GM23338 (cell line): ENCODE data around the gene NUP54. TPM values are rescaled to one million over a fixed set of nuclear protein-coding genes. Genes with fewer than 3 reads are reported as not detected.

Experiments used
- ATAC-seq: fragments of 200-7000 bp; cut with Tn5 transposase; 3 replicates; pipeline ENCODE4 v1.9.1; 2020
- DNase-seq: peaks from one replicate; pipeline ENCODE4 v3.0.0-alpha.2; 2015; ENCODE audit warnings: low spot score
- H2AFZ ChIP-seq: fragments of 200-600 bp; sonication (generic); 2 replicates; pipeline ENCODE4 v1.8.0; 2016; ENCODE audit warnings: antibody characterized with exemption, mild to moderate bottlenecking, moderate library complexity
- H3F3A ChIP-seq: fragments of 200-600 bp; sonication (generic); replicated peaks from 2 replicates; pipeline ENCODE4 v1.8.0; 2017; ENCODE audit warnings: antibody characterized with exemption, mixed run types, low read depth
- H3K27ac ChIP-seq: fragments of 200-600 bp; sonication (generic); 2 replicates; pipeline ENCODE4 v1.6.1; 2016; ENCODE audit warnings: low read depth
- H3K27me3 ChIP-seq: fragments of 200-600 bp; sonication (generic); 2 replicates; pipeline ENCODE4 v1.8.0; 2016; ENCODE audit warnings: mild to moderate bottlenecking, mixed run types, moderate library complexity; ENCODE audit not compliant: insufficient read depth
- H3K36me3 ChIP-seq: fragments of 200-600 bp; sonication (generic); 2 replicates; pipeline ENCODE4 v1.8.0; 2016; ENCODE audit warnings: mild to moderate bottlenecking; ENCODE audit not compliant: insufficient read depth
- H3K4me1 ChIP-seq: fragments of 200-600 bp; sonication (generic); 2 replicates; pipeline ENCODE4 v1.8.0; 2016; ENCODE audit warnings: mild to moderate bottlenecking, moderate library complexity; ENCODE audit not compliant: insufficient read depth
- H3K4me2 ChIP-seq: fragments of 200-600 bp; sonication (generic); 2 replicates; pipeline ENCODE4 v1.7.1; 2017; ENCODE audit warnings: mixed run types
- H3K4me3 ChIP-seq: fragments of 200-600 bp; sonication (generic); 2 replicates; pipeline ENCODE4 v1.6.1; 2016; ENCODE audit warnings: mixed run types
- H3K79me2 ChIP-seq: fragments of 200-600 bp; sonication (generic); replicated peaks from 2 replicates; pipeline ENCODE4 v1.8.0; 2017; ENCODE audit warnings: mild to moderate bottlenecking; ENCODE audit not compliant: insufficient read depth
- H3K9me2 ChIP-seq: fragments of 200-600 bp; sonication (generic); 2 replicates; pipeline ENCODE4 v1.8.0; 2017; ENCODE audit not compliant: insufficient read depth
- H4K20me1 ChIP-seq: fragments of 200-600 bp; sonication (generic); replicated peaks from 2 replicates; pipeline ENCODE4 v1.8.0; 2017; ENCODE audit warnings: mild to moderate bottlenecking; ENCODE audit not compliant: insufficient read depth
- H3K27ac Mint-ChIP-seq: 2 replicates; pipeline ENCODE4 v1.8.0; 2020; ENCODE audit warnings: inconsistent platforms, mild to moderate bottlenecking, moderate library complexity, mixed read lengths
- H3K27me3 Mint-ChIP-seq: 3 replicates; pipeline ENCODE4 v1.8.0; 2022; ENCODE audit warnings: low read depth, mild to moderate bottlenecking, moderate library complexity, mixed read lengths, inconsistent platforms; ENCODE audit not compliant: insufficient read depth, poor library complexity
- H3K36me3 Mint-ChIP-seq: 3 replicates; pipeline ENCODE4 v1.8.0; 2021; ENCODE audit warnings: low read depth, mild to moderate bottlenecking, inconsistent platforms, moderate library complexity, mixed read lengths
- H3K4me1 Mint-ChIP-seq: 3 replicates; pipeline ENCODE4 v1.8.0; 2020; ENCODE audit warnings: mild to moderate bottlenecking, inconsistent platforms, mixed read lengths
- H3K4me3 Mint-ChIP-seq: 3 replicates; pipeline ENCODE4 v1.8.0; 2021; ENCODE audit warnings: moderate library complexity, mild to moderate bottlenecking, inconsistent platforms, mixed read lengths
- H3K9me3 Mint-ChIP-seq: 3 replicates; pipeline ENCODE4 v1.8.0; 2020; ENCODE audit warnings: moderate library complexity, mild to moderate bottlenecking, inconsistent platforms, mixed read lengths
- CREB1 ChIP-seq: fragments of 250-450 bp; sonication (Bioruptor Pico); IDR thresholded peaks from 2 replicates; pipeline ENCODE4 v1.5.0; 2020; ENCODE audit warnings: low read depth, mild to moderate bottlenecking, moderate library complexity
- CTCF ChIP-seq, 2 experiments: fragments of 200-600 bp in 1 of 2; sonication (generic) in 1 of 2; conservative IDR thresholded peaks; 2 replicates each; pipeline versions ENCODE4 v1.5.1 to v1.6.1; 2016 to 2017; ENCODE audit warnings: antibody characterized with exemption in 2 of 2, low read depth in 2 of 2, mild to moderate bottlenecking in 2 of 2, moderate library complexity in 1 of 2
- ETS1 ChIP-seq: IDR thresholded peaks from 2 replicates; pipeline ENCODE4 v1.6.1; 2016; ENCODE audit warnings: antibody characterized with exemption
- EZH2 ChIP-seq: fragments of 200-600 bp; sonication (generic); IDR thresholded peaks from one replicate; pipeline ENCODE4 v1.8.0; 2017; ENCODE audit warnings: antibody characterized with exemption, mild to moderate bottlenecking, low read depth; ENCODE audit not compliant: unreplicated experiment
- EZH2phosphoT487 ChIP-seq: fragments of 200-600 bp; sonication (generic); IDR thresholded peaks from one replicate; pipeline ENCODE4 v1.8.1; 2018; ENCODE audit warnings: antibody characterized with exemption; ENCODE audit not compliant: unreplicated experiment
- JUNB ChIP-seq: IDR thresholded peaks from one replicate; pipeline ENCODE4 v1.6.1; 2016; ENCODE audit warnings: antibody characterized with exemption; ENCODE audit not compliant: unreplicated experiment
- NANOG ChIP-seq: IDR thresholded peaks from 2 replicates; pipeline ENCODE4 v1.6.1; 2016; ENCODE audit warnings: antibody characterized with exemption, borderline replicate concordance
- POLR2AphosphoS5 ChIP-seq: IDR thresholded peaks from 2 replicates; pipeline ENCODE4 v1.6.1; 2016; ENCODE audit warnings: antibody characterized with exemption, low read depth
- REST ChIP-seq: IDR thresholded peaks from one replicate; pipeline ENCODE4 v1.6.1; 2018; ENCODE audit warnings: antibody characterized with exemption; ENCODE audit not compliant: unreplicated experiment
- STAT1 ChIP-seq: IDR thresholded peaks from one replicate; pipeline ENCODE4 v1.6.1; 2016; ENCODE audit warnings: antibody characterized with exemption; ENCODE audit not compliant: unreplicated experiment
- ZNF114 ChIP-seq: fragments of 250-450 bp; sonication (Bioruptor Pico); IDR thresholded peaks from 2 replicates; pipeline ENCODE4 v1.5.0; 2020; ENCODE audit warnings: mild to moderate bottlenecking, moderate library complexity
- ZNF331 ChIP-seq: fragments of 250-450 bp; sonication (Bioruptor Pico); IDR thresholded peaks from 2 replicates; pipeline ENCODE4 v1.5.0; 2020; ENCODE audit warnings: low read depth, mild to moderate bottlenecking, moderate library complexity
- ZNF462 ChIP-seq: fragments of 250-450 bp; sonication (Bioruptor Pico); IDR thresholded peaks from 2 replicates; pipeline ENCODE4 v1.5.0; 2020; ENCODE audit warnings: mild to moderate bottlenecking, moderate library complexity
- polyA plus RNA-seq: library from polyadenylated mRNA; unstranded; fragments of >200 nt; fragmentation: Nextera tagmentation; extraction: Ambion mirVana; gene quantifications from 2 replicates; pipeline ENCODE4 v1.2.1, GENCODE V29; 2016
- total RNA-seq: library from RNA; depleted of rRNA; stranded (reverse); fragments of >200 nt; shearing (Covaris generic); gene quantifications from 2 replicates; pipeline ENCODE4 v1.2.3, GENCODE V29; 2014

The NUP54 gene
- total and polyA plus RNA-seq, 2 experiments from 2014 or later = 97.8 to 118 TPM

- Histone ChIP-seq H3K4me1 (0 out of 2 replicates have a peak, but pooled peaks cover 10% of the 10 kb centered on the region), H3F3A (no peaks in the 10 kb centered on the region), H4K20me1 (peaks cover 48% of the 10 kb centered on the region), H3K4me3 (no peak overlapping the region), H3K4me2 (no peak overlapping the region), H3K27ac (no peak overlapping the region), H2AFZ (no peak overlapping the region), H3K79me2 (peaks cover 100% of the 10 kb centered on the region), H3K27me3 (no peaks in the 10 kb centered on the region), H3K36me3 (peaks cover 61% of the 10 kb centered on the region), H3K9me2 (no peaks in the 10 kb centered on the region)
- no peak for DNase-seq
- Mint-ChIP-seq H3K4me3 (no peak overlapping the region), H3K9me3 (no peaks in the 10 kb centered on the region), H3K27ac (no peak overlapping the region), H3K4me1 (peaks cover 13% of the 10 kb centered on the region; the same call in 2 of the 3 replicates), H3K27me3 (no peaks in the 10 kb centered on the region), H3K36me3 (peaks cover 72% of the 10 kb centered on the region)
- ATAC-seq = no peak
- no peak for TF ChIP-seq EZH2
- no peak for TF ChIP-seq NANOG
- no peak for TF ChIP-seq POLR2AphosphoS5
- no peak for TF ChIP-seq CTCF (conservative IDR thresholded peaks at IDR 0.05; ENCODE audit: low read depth in 2 of 2)
- TF ChIP-seq ZNF462 (CRISPR knock-in tag) = no peak
- no peak for TF ChIP-seq CREB1 (CRISPR knock-in tag)
- TF ChIP-seq ZNF331 (CRISPR knock-in tag) = no peak
- TF ChIP-seq EZH2phosphoT487 = no peak
- TF ChIP-seq ZNF114 (CRISPR knock-in tag) = no peak
- TF ChIP-seq REST = no peak
- TF ChIP-seq STAT1 = no peak
- no peak for TF ChIP-seq ETS1
- TF ChIP-seq JUNB = no peak
Measured at GRCh38 chr4:76141241-76141640, 7.0 kb downstream of the NUP54 start.
